Measurements from ENCODE around the gene KANSL1. TPM values are rescaled to one million over a fixed set of nuclear protein-coding genes. Genes with fewer than 3 reads are reported as not detected.
A peak's percentile ranks its signal among the peaks of the same experiment; 100 is the strongest.
"Not testable (repeated sequence)": the region's sequence is repeated elsewhere in the genome, so short reads cannot be mapped to it uniquely, and the experiment has no call there.

KANSL1 gene
- total and polyA plus RNA-seq, 2 donors (not counting 1 experiment from before 2014, with no cell fraction given): 8.4 to 78.6 TPM

DNA sequence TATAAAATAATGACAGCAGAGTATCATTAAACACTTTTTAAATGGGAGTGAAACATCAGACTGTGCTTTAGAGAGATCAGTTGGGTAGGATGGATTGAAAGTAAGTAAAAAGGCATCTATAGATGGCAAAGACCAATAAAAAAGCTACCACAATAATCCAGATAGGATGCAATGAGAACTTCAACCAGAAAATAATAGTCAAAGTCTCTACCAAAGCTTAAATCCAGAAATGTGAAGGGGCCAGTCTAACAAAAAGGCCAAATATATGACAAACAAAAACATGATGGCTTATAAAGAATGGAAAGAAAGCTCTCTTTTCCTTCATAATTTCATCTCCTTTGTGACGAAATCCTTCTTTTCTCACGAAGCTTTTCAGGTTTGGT, 12.3 kb downstream of the KANSL1 start:
- no peak overlapping the region for H3K9ac ChIP-seq (ENCODE audit: insufficient read depth, low read length)
- H3K27me3 ChIP-seq (ENCODE audit: control insufficient read depth, insufficient read depth, low read length): no peaks in the 10 kb centered on the region
- H4K20me1 ChIP-seq (ENCODE audit: control insufficient read depth, extremely low read depth, insufficient read depth, low read length): peaks cover 24% of the 10 kb centered on the region
- H3K36me3 ChIP-seq (ENCODE audit: control insufficient read depth, insufficient read depth, low read length): no peaks in the 10 kb centered on the region
- DNase-seq (ENCODE audit: low read depth in 2 of 2): no peak
- no peak overlapping the region for H3K4me2 ChIP-seq (ENCODE audit: extremely low read depth, insufficient read depth, low read length)
- TF ChIP-seq, protein P1, sequence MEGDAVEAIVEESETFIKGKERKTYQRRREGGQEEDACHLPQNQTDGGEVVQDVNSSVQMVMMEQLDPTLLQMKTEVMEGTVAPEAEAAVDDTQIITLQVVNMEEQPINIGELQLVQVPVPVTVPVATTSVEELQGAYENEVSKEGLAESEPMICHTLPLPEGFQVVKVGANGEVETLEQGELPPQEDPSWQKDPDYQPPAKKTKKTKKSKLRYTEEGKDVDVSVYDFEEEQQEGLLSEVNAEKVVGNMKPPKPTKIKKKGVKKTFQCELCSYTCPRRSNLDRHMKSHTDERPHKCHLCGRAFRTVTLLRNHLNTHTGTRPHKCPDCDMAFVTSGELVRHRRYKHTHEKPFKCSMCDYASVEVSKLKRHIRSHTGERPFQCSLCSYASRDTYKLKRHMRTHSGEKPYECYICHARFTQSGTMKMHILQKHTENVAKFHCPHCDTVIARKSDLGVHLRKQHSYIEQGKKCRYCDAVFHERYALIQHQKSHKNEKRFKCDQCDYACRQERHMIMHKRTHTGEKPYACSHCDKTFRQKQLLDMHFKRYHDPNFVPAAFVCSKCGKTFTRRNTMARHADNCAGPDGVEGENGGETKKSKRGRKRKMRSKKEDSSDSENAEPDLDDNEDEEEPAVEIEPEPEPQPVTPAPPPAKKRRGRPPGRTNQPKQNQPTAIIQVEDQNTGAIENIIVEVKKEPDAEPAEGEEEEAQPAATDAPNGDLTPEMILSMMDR (conservative IDR thresholded peaks at IDR 0.05 in 1 of 2, IDR thresholded peaks at IDR 0.05 in 1 of 2; ENCODE audit: low read depth in 1 of 2, low read length in 2 of 2): no peak
- no peak for TF ChIP-seq EZH2 (IDR thresholded peaks at IDR 0.05; ENCODE audit: low read length, missing control alignments)
- H3K9me3 ChIP-seq (ENCODE audit: control insufficient read depth, insufficient read depth, low read depth, low read length): no peaks in the 10 kb centered on the region
- no peak overlapping the region for H2AFZ ChIP-seq (ENCODE audit: low read length)
- no peak overlapping the region for H3K27ac ChIP-seq (ENCODE audit: insufficient read depth, low read length)
- no peak overlapping the region for H3K4me3 ChIP-seq (replicated peaks in 1 of 4; ENCODE audit: control extremely low read depth in 1 of 4, insufficient read depth in 1 of 4, low read depth in 3 of 4, low read length in 4 of 4)
- peaks cover 3% of the 10 kb centered on the region for H3K4me1 ChIP-seq (ENCODE audit: control insufficient read depth, extremely low read depth, insufficient read depth, low read length)
- peaks cover 99% of the 10 kb centered on the region for H3K79me2 ChIP-seq (ENCODE audit: control insufficient read depth, insufficient read depth, low read length)

DNA sequence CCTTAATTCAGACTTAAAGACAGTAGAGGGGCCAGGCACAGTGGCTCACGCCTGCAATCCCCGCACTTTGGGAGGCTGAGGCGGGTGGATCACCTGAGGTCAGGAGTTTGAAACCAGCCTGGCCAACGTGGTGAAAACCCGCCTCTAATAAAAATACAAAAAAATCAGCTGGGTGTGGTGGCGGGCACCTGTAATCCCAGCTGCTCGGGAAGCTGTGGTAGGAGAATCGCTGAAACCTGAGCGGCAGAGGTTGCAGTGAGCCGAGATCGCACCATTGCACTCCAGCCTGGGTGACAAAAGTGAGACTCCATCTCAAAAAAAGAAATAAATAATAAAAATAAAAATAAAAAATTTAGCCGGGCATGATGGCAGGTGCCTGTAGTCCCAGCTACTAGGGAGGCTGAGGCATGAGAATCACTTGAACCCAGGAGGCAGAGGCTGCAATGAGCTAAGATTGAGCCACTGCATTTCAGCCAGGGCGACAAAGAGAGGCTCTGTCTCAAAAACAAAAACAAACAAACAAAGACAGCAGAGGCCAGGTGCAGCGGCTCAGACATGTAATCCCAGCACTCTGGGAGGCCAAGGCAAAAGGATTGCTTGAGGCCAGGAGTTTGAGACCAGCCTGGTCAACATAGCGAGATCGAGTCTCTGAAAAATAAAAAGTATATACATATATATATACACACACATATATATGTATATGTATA, 12.9 kb downstream of the KANSL1 start:
- not testable (repeated sequence) for H3K9ac ChIP-seq (ENCODE audit: insufficient read depth, low read length); H3K4me2 ChIP-seq (ENCODE audit: extremely low read depth, insufficient read depth, low read length); H3K9me3 ChIP-seq (ENCODE audit: control insufficient read depth, insufficient read depth, low read depth, low read length); H2AFZ ChIP-seq (ENCODE audit: low read length); DNase-seq (ENCODE audit: low read depth in 2 of 2); H3K27ac ChIP-seq (ENCODE audit: insufficient read depth, low read length); H3K4me3 ChIP-seq (replicated peaks in 1 of 4; ENCODE audit: control extremely low read depth in 1 of 4, insufficient read depth in 1 of 4, low read depth in 3 of 4, low read length in 4 of 4); H3K36me3 ChIP-seq (ENCODE audit: control insufficient read depth, insufficient read depth, low read length); H3K4me1 ChIP-seq (ENCODE audit: control insufficient read depth, extremely low read depth, insufficient read depth, low read length); H3K27me3 ChIP-seq (ENCODE audit: control insufficient read depth, insufficient read depth, low read length)
- H3K79me2 ChIP-seq (ENCODE audit: control insufficient read depth, insufficient read depth, low read length): peaks cover 99% of the 10 kb centered on the region
- H4K20me1 ChIP-seq (ENCODE audit: control insufficient read depth, extremely low read depth, insufficient read depth, low read length): peaks cover 26% of the 10 kb centered on the region

DNA sequence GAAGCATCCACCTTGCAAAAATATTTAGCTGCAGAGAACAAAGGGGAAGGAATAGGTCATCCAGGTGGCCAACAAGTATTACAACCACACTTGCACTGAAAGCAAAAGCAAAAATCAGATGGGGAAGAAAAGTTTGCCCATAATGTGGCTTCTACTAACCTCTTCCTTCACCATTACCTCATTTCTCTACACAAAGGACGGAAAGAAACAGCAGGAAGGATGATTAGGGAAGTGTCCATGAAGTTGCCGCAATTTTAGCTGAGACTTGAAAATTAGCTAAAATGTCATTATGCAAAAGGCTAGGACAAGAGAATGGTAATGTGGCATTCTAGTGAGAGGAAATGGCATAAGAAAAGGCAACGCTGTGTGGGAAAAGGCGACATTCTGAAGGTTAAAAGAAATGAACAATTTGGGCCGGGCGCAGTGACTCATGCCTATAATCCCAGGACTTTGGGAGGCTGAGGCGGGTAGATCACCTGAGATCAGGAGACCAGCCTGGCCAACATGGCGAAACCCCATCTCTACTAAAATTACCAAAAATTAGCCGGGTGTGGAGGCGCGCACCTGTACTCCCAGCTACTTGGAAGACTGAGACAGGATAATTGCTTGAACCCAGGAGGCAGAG, 13.7 kb downstream of the KANSL1 start:
- Histone ChIP-seq H3K9me3 (ENCODE audit: control insufficient read depth, insufficient read depth, low read depth, low read length) (no peaks in the 10 kb centered on the region), H3K4me2 (ENCODE audit: extremely low read depth, insufficient read depth, low read length) (peak overlapping the region; percentile 7), H3K27me3 (ENCODE audit: control insufficient read depth, insufficient read depth, low read length) (no peaks in the 10 kb centered on the region), H3K36me3 (ENCODE audit: control insufficient read depth, insufficient read depth, low read length) (no peaks in the 10 kb centered on the region), H3K4me1 (ENCODE audit: control insufficient read depth, extremely low read depth, insufficient read depth, low read length) (peaks cover 3% of the 10 kb centered on the region), H2AFZ (ENCODE audit: low read length) (no peak overlapping the region), H3K4me3 (replicated peaks in 1 of 4; ENCODE audit: control extremely low read depth in 1 of 4, insufficient read depth in 1 of 4, low read depth in 3 of 4, low read length in 4 of 4) (no peak overlapping the region), H4K20me1 (ENCODE audit: control insufficient read depth, extremely low read depth, insufficient read depth, low read length) (peaks cover 24% of the 10 kb centered on the region), H3K79me2 (ENCODE audit: control insufficient read depth, insufficient read depth, low read length) (peaks cover 99% of the 10 kb centered on the region), H3K27ac (ENCODE audit: insufficient read depth, low read length) (no peak overlapping the region), H3K9ac (ENCODE audit: insufficient read depth, low read length) (no peak overlapping the region)
- DNase-seq (ENCODE audit: low read depth in 2 of 2): no peak
- TF ChIP-seq, protein P1 (conservative IDR thresholded peaks at IDR 0.05 in 1 of 2, IDR thresholded peaks at IDR 0.05 in 1 of 2; ENCODE audit: low read depth in 1 of 2, low read length in 2 of 2): no peak
- no peak for TF ChIP-seq EZH2 (IDR thresholded peaks at IDR 0.05; ENCODE audit: low read length, missing control alignments)

Data from fibroblast of lung (primary cell).